OCI-LY1 (cell line): Measurements from ENCODE around the gene WDFY2.

Source experiments
- H2AFZ ChIP-seq: fragments of 200-600 bp; sonication (generic), shearing (Covaris generic); 2 replicates; pipeline ENCODE4 v1.6.0; 2014; ENCODE audit warnings: antibody characterized with exemption, mild to moderate bottlenecking, low read length
- H3F3A ChIP-seq: fragments of 200-600 bp; sonication (generic), shearing (Covaris generic); 2 replicates; pipeline ENCODE4 v1.6.0; 2014; ENCODE audit warnings: mild to moderate bottlenecking, antibody characterized with exemption, low read length, moderate library complexity; ENCODE audit not compliant: insufficient read depth
- H3K27ac ChIP-seq: fragments of 200-600 bp; sonication (generic); 2 replicates; pipeline ENCODE4 v1.5.1; 2014; ENCODE audit warnings: low read length, mixed run types, mild to moderate bottlenecking, low read depth; ENCODE audit not compliant: poor library complexity, severe bottlenecking
- H3K27me3 ChIP-seq: fragments of 200-600 bp; sonication (generic); 2 replicates; pipeline ENCODE4 v1.6.0; 2014; ENCODE audit warnings: antibody characterized with exemption, mild to moderate bottlenecking, low read length, moderate library complexity; ENCODE audit not compliant: insufficient read depth
- H3K36me3 ChIP-seq: fragments of 200-600 bp; sonication (generic); 2 replicates; pipeline ENCODE4 v1.6.1; 2014; ENCODE audit warnings: mild to moderate bottlenecking, antibody characterized with exemption, low read length, moderate library complexity, mixed read lengths; ENCODE audit not compliant: insufficient read depth
- H3K4me1 ChIP-seq: fragments of 200-600 bp; sonication (generic); 2 replicates; pipeline ENCODE4 v1.5.1; 2014; ENCODE audit warnings: mild to moderate bottlenecking, low read length, moderate library complexity; ENCODE audit not compliant: insufficient read depth, severe bottlenecking
- H3K4me2 ChIP-seq: fragments of 200-600 bp; sonication (generic), shearing (Covaris generic); 2 replicates; pipeline ENCODE4 v1.6.1; 2014; ENCODE audit warnings: low read length
- H3K4me3 ChIP-seq: fragments of 200-600 bp; sonication (generic); 2 replicates; pipeline ENCODE4 v1.5.1; 2014; ENCODE audit warnings: low read length, low read depth, mild to moderate bottlenecking, mixed read lengths; ENCODE audit not compliant: poor library complexity, severe bottlenecking
- H3K79me2 ChIP-seq: fragments of 200-600 bp; shearing (Covaris generic); 2 replicates; pipeline ENCODE4 v1.6.1; 2016; ENCODE audit warnings: mixed run types, low read length, mixed read lengths; ENCODE audit not compliant: insufficient read depth
- H3K9ac ChIP-seq: fragments of 200-600 bp; sonication (generic), shearing (Covaris generic); 2 replicates; pipeline ENCODE4 v1.6.1; 2014; ENCODE audit warnings: mild to moderate bottlenecking, low read length, mixed read lengths
- H3K9me2 ChIP-seq: fragments of 200-600 bp; sonication (generic), shearing (Covaris generic); 2 replicates; pipeline ENCODE4 v1.6.1; 2014; ENCODE audit warnings: low read depth, mild to moderate bottlenecking, low read length, mixed read lengths
- H3K9me3 ChIP-seq: fragments of 200-600 bp; shearing (Covaris generic); 2 replicates; pipeline ENCODE4 v1.6.1; 2014; ENCODE audit warnings: low read length, mixed read lengths
- H4K20me1 ChIP-seq: fragments of 200-600 bp; sonication (generic), shearing (Covaris generic); 2 replicates; pipeline ENCODE4 v1.6.0; 2016; ENCODE audit warnings: mild to moderate bottlenecking, low read length; ENCODE audit not compliant: insufficient read depth
- CTCF ChIP-seq: fragments of 200-600 bp; sonication (generic), shearing (Covaris generic); IDR thresholded peaks from 2 replicates; pipeline ENCODE4 v1.5.1; 2017; ENCODE audit warnings: mild to moderate bottlenecking, antibody characterized with exemption, low read length, moderate library complexity, mixed read lengths
- EZH2 ChIP-seq: fragments of 200-600 bp; sonication (generic), shearing (Covaris generic); IDR thresholded peaks from 2 replicates; pipeline ENCODE4 v1.8.0; 2017; ENCODE audit warnings: borderline replicate concordance, mixed run types, mild to moderate bottlenecking, antibody characterized with exemption, low read length, moderate library complexity, mixed read lengths

The WDFY2 gene

GRCh38 chr13:51758691-51759090 lies 174.4 kb downstream of the WDFY2 start:
- Histone ChIP-seq H3K9me3 (no peaks in the 10 kb centered on the region), H3K4me2 (no peak overlapping the region), H3K4me3 (no peak overlapping the region), H3K9ac (no peak overlapping the region), H3K9me2 (no peaks in the 10 kb centered on the region), H3K79me2 (no peaks in the 10 kb centered on the region), H3K27me3 (no peaks in the 10 kb centered on the region), H3K4me1 (no peaks in the 10 kb centered on the region), H4K20me1 (no peaks in the 10 kb centered on the region), H3F3A (no peaks in the 10 kb centered on the region), H2AFZ (no peak overlapping the region), H3K27ac (no peak overlapping the region), H3K36me3 (0 out of 2 replicates have a peak, but pooled peaks cover 2% of the 10 kb centered on the region)
- TF ChIP-seq EZH2 (no peak), CTCF (no peak)

DNA sequence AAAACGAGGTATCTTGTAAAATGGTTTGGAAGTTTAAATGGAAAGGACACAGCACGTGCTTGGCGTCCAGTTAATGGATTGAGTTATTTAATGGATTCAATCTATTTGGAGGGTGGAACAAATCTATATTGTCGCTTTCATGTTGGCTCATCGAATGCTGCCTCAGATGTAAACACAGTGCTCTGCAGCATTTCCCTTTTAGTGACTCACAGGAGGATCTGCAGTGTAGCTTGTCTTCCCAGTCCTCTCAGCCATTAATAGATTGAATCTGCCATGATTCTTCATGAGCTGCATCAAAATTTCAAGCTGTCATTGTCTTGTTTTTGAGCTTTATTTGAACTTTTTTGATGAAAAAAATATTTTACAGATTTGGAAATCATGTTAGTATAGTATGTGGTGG lies 175.0 kb downstream of the WDFY2 start:
- H3K4me2 ChIP-seq: no peak overlapping the region
- 0 out of 2 replicates have a peak, but pooled peaks cover 2% of the 10 kb centered on the region for H3K36me3 ChIP-seq
- peaks cover 2% of the 10 kb centered on the region for H3K4me1 ChIP-seq
- no peaks in the 10 kb centered on the region for H3K9me2 ChIP-seq
- H3K79me2 ChIP-seq: no peaks in the 10 kb centered on the region
- H3K4me3 ChIP-seq: no peak overlapping the region
- H3F3A ChIP-seq: no peaks in the 10 kb centered on the region
- no peak overlapping the region for H3K27ac ChIP-seq
- no peaks in the 10 kb centered on the region for H3K9me3 ChIP-seq
- H2AFZ ChIP-seq: no peak overlapping the region
- no peaks in the 10 kb centered on the region for H4K20me1 ChIP-seq
- no peaks in the 10 kb centered on the region for H3K27me3 ChIP-seq
- H3K9ac ChIP-seq: no peak overlapping the region
- TF ChIP-seq CTCF (no peak), EZH2 (no peak)

DNA sequence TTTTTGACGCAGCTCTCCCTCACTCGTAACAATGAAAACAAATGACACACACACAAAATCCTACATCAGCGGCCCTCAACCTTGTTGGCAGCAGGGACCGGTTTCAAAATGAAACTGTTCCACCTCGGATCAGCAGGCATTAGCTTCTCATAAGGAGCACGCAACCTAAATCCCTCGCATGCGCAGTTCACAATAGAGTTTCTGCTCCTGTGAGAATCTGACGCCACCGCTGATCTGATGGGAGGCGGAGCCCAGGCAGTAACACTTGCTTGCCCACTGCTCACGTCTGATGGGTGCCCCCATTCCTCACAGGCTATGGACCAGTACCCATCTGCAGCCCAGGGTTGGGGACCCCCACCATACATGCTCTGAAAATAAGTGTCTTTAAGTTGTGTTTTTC lies 176.3 kb downstream of the WDFY2 start:
- Histone ChIP-seq H3K4me1 (peaks cover 13% of the 10 kb centered on the region), H2AFZ (no peak overlapping the region), H3F3A (no peaks in the 10 kb centered on the region), H3K9me3 (no peaks in the 10 kb centered on the region), H3K36me3 (0 out of 2 replicates have a peak, but pooled peaks cover 2% of the 10 kb centered on the region), H3K27me3 (no peaks in the 10 kb centered on the region), H3K79me2 (no peaks in the 10 kb centered on the region), H4K20me1 (no peaks in the 10 kb centered on the region), H3K9ac (no peak overlapping the region), H3K4me2 (no peak overlapping the region), H3K4me3 (no peak overlapping the region), H3K27ac (no peak overlapping the region), H3K9me2 (no peaks in the 10 kb centered on the region)
- TF ChIP-seq EZH2: no peak
- no peak for TF ChIP-seq CTCF
